Lower leg skin (tissue), 4 donors: Measurements from ENCODE around the gene UMODL1. TPM values are rescaled to one million over a fixed set of nuclear protein-coding genes. Genes with fewer than 3 reads are reported as not detected.

Experiments
- DNase-seq, 2 donors: peaks; one replicate each; pipeline ENCODE4 v3.0.0-alpha.2; 2019; ENCODE audit warnings: low spot score in 2 of 2
- H3K4me3 ChIP-seq: fragments of 200-600 bp; sonication (generic); 2 replicates; pipeline ENCODE4 v1.5.1; 2017; ENCODE audit warnings: mild to moderate bottlenecking, low read depth; ENCODE audit not compliant: poor library complexity, severe bottlenecking
- CTCF ChIP-seq, 3 donors: fragments of 450-650 bp; IDR thresholded peaks; one replicate each; pipeline ENCODE4 v1.5.1; 2016; ENCODE audit warnings: antibody characterized with exemption in 3 of 3, mild to moderate bottlenecking in 3 of 3, moderate library complexity in 2 of 3
- POLR2A ChIP-seq, 2 donors: fragments of 450-650 bp; IDR thresholded peaks; one replicate each; pipeline ENCODE4 v1.6.1; 2016 to 2017; ENCODE audit warnings: antibody characterized with exemption in 2 of 2, mild to moderate bottlenecking in 1 of 2, moderate library complexity in 1 of 2
- WGBS, 2 donors: methylation state at CpG; one replicate each; pipeline ENCODE4 v1.1.5; 2018; 5-methylcytosine and 5-hydroxymethylcytosine counted together
- intact Hi-C: fragments of 100-400 bp; cut with DNase I; formaldehyde crosslinking; loops from one replicate; pipeline ENCODE4 v1.15.0; 2023; ENCODE audit warnings: low total_unique reads
- total RNA-seq, 4 donors: library from RNA; depleted of rRNA; stranded (reverse); fragments of >200 nt; gene quantifications; one replicate each; pipeline ENCODE4 v1.1.0, GENCODE V29; 2016

UMODL1 gene
- total RNA-seq, 4 donors from 2014 or later, result 0.23 TPM; not detected in 3

GRCh38 chr21:42058631-42059111 is 12.4 kb upstream of the UMODL1 start:
- 84 to 99% methylated on average over 11 of the region's 11 CpGs for WGBS, 2 donors
- no peak for DNase-seq
- intact Hi-C loops, result no loop called here
- no peak overlapping the region for H3K4me3 ChIP-seq
- TF ChIP-seq CTCF (IDR thresholded peaks at IDR 0.05) (no peak), POLR2A (IDR thresholded peaks at IDR 0.05) (no peak)

- WGBS, 2 donors, result 92% methylated on average over 9 of the region's 9 CpGs
- intact Hi-C loops, result no loop called here
These were observed 12.0 kb upstream of the UMODL1 start for GRCh38 chr21:42059141-42059540.

DNA sequence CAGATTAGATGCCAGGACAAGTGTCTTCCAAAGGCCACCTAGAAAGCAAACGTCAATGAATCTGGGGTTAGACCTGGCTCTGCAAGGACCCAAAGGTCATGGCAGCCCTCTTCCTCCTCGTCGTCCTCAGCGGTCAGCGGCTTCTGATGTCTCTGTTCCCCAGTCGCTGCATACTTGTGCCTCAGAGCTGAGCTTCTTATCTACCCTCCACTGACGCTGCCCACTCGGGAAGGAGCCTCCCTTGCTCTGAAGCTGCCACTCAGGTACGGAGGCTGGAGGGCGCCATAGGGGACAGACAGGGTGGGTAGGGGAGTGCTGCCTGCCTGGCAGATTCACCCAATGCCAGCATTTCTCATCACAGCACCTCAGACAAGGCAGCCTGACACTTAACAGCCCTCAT is 11.4 kb upstream of the UMODL1 start:
- no peak overlapping the region for H3K4me3 ChIP-seq
- TF ChIP-seq POLR2A (IDR thresholded peaks at IDR 0.05) (no peak), CTCF (IDR thresholded peaks at IDR 0.05) (no peak)
- no peak for DNase-seq
- intact Hi-C loops, result no loop called here
- WGBS, 2 donors, result 90 to 94% methylated on average over 9 to 10 of the region's 10 CpGs

More at GRCh38 chr21:42059141-42059540, 12.0 kb upstream of the UMODL1 start:
- no peak for TF ChIP-seq CTCF (IDR thresholded peaks at IDR 0.05)
- no peak for TF ChIP-seq POLR2A (IDR thresholded peaks at IDR 0.05)
- no peak for DNase-seq
- H3K4me3 ChIP-seq, result no peak overlapping the region

DNA sequence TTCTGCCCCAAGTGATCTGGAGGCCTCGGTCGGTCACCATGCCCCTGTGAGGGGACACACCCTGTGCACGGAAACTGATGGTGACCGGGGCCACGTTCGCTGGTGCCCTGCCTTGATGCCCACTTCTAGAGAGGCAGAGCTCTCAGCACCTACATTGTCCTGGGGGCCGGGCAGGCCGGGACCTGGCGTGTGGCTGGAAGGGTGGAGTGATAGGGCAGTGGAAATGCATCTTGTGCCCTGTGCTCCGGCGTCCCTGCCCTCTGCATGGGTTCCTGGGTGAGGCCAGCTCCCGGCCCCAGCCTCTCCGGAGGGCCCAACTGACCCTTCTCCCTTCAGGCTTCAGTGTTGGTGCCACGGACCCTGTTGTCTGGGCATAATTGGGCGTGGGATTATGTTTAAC is 11.0 kb upstream of the UMODL1 start:
- TF ChIP-seq CTCF (IDR thresholded peaks at IDR 0.05) (no peak), POLR2A (IDR thresholded peaks at IDR 0.05) (no peak)
- no peak for DNase-seq
- no peak overlapping the region for H3K4me3 ChIP-seq
- WGBS, 2 donors, result 90 to 92% methylated on average over 13 to 15 of the region's 15 CpGs
- intact Hi-C loops, result no loop called here

- no peak overlapping the region for H3K4me3 ChIP-seq
- TF ChIP-seq CTCF (IDR thresholded peaks at IDR 0.05) (no peak), POLR2A (IDR thresholded peaks at IDR 0.05) (no peak)
- intact Hi-C loops, result no loop called here
- WGBS, 2 donors, result 71 to 77% methylated on average over 20 of the region's 20 CpGs
- no peak for DNase-seq
These were observed 9.7 kb upstream of the UMODL1 start for GRCh38 chr21:42061195-42061985.

GRCh38 chr21:42061986-42062235 is 9.2 kb upstream of the UMODL1 start:
- WGBS, 2 donors, result 71 to 83% methylated on average over 5 to 6 of the region's 6 CpGs
- intact Hi-C loops, result no loop called here
- DNase-seq, result no peak
- TF ChIP-seq POLR2A (IDR thresholded peaks at IDR 0.05) (no peak), CTCF (IDR thresholded peaks at IDR 0.05) (no peak)
- H3K4me3 ChIP-seq, result no peak overlapping the region
